ENCODE results near the gene HLA-B.

- no peak for TF ChIP-seq POLR2A (IDR thresholded peaks at IDR 0.05)
- TF ChIP-seq CTCF (IDR thresholded peaks at IDR 0.05) = no peak
Measured at GRCh38 chr6:31356216-31356945, 598 bp downstream of the HLA-B start.

Measured in thyroid gland (tissue), 4 donors.